ENCODE data around the gene LIX1.

Gene LIX1

GRCh38 chr5:97096846-97097245, 45.6 kb downstream of the LIX1 start:
- POLR2A ChIA-PET (ENCODE audit: low non-redundant PET), result no interaction called here
- CTCF ChIA-PET, result interaction anchor here (0.6 kb wide), 1 partner anchor 323 kb away, joined by 3 read pairs; no protein-coding TSS in a partner anchor
- no peak for DNase-seq (ENCODE audit: low spot score)
- no peak overlapping the region for H3K27ac ChIP-seq
- TF ChIP-seq CTCF (conservative IDR thresholded peaks at IDR 0.05; ENCODE audit: low read depth), result no peak

DNA sequence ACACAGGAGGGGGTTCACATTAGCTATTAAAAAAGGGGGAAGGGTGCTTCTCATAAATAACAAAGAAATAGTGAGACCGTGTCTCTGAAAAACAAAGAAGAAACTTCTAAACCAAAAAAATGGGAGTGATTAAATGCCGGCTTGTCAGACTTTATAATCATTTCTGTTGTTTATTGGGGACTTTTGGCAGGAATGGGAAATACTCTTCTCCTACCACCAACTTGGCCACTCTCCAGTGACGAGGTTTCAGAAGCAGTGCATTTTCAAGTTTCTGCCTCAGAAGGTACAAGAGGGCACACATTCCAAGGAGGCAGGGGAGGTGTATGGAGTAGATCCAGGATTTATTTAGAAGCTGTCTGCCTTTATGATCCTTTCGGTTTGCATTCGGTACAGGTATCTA, 46.2 kb downstream of the LIX1 start:
- DNase-seq (ENCODE audit: low spot score), result no peak
- no peak overlapping the region for H3K27ac ChIP-seq
- no peak for TF ChIP-seq CTCF (conservative IDR thresholded peaks at IDR 0.05; ENCODE audit: low read depth)
- ChIA-PET POLR2A (ENCODE audit: low non-redundant PET) (interaction anchor here (0.6 kb wide), 1 partner anchor 15 kb away, joined by 3 read pairs; no protein-coding TSS in a partner anchor), CTCF (interaction anchor here (0.6 kb wide), 1 partner anchor 324 kb away, joined by 3 read pairs; no protein-coding TSS in a partner anchor)

DNA sequence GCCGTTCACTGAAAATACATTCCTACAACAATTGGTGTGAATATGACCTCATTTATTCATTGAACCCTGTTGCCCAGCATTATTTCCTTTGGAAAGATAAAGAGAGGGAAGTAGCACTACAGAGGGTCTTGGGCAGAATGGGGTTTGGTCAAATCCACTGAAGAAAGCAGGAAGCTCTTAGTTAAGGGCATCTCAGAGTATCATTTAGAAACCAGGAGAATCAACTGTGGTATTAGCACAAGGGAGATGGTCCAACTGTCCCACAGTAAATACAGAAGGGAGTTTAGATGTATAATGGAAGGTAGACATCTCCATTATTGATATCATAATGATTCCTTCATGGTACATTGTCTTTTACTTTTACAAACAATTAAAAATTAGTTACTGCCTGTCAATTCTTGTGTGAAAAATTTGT, 47.1 kb downstream of the LIX1 start:
- ChIA-PET POLR2A (ENCODE audit: low non-redundant PET) (interaction anchor here (0.6 kb wide), 1 partner anchor 16 kb away, joined by 3 read pairs; no protein-coding TSS in a partner anchor), CTCF (no interaction called here)
- DNase-seq (ENCODE audit: low spot score), result no peak
- no peak overlapping the region for H3K27ac ChIP-seq
- TF ChIP-seq CTCF (conservative IDR thresholded peaks at IDR 0.05; ENCODE audit: low read depth), result no peak

DNA sequence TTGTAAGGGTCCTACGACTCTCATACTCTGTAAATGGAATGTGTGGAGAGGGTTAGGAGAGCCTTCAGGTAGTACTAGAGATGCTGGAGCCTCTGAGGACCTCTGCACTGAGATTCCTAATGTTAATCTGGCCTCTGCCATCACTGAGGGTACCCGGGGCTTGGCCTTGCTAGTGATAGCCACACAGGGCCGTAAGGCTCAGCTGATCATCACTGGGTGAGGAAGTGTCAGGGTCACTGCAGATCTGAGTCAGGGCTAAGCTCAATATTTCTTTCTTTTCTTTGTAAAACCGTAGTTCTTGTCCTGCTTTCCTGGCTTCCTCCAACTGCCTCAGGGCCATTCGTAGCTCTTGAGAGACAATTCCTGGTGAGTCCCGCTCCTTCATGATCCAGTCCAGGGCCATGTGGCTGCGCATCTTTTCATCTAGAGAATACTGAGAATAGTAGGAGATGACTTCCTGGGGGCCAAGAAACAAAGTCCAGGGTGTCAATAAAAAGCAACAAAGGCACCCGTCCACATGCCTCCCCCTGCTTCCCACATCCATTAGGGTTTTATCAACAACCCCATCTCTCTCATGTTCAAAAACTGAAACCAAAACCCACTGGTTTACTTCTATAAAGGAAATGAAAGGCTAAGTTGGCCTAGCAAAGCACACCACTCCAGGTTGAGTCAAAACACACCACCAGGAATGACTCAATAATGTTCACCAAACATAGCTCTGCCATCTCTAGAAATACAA, 47.7 kb downstream of the LIX1 start:
- TF ChIP-seq CTCF (conservative IDR thresholded peaks at IDR 0.05; ENCODE audit: low read depth), result no peak
- H3K27ac ChIP-seq, result no peak overlapping the region
- POLR2A ChIA-PET (ENCODE audit: low non-redundant PET), result no interaction called here
- CTCF ChIA-PET, result interaction anchor here (1.2 kb wide), 1 partner anchor 13 kb away, joined by 3 read pairs; no protein-coding TSS in a partner anchor
- no peak for DNase-seq (ENCODE audit: low spot score)

DNA sequence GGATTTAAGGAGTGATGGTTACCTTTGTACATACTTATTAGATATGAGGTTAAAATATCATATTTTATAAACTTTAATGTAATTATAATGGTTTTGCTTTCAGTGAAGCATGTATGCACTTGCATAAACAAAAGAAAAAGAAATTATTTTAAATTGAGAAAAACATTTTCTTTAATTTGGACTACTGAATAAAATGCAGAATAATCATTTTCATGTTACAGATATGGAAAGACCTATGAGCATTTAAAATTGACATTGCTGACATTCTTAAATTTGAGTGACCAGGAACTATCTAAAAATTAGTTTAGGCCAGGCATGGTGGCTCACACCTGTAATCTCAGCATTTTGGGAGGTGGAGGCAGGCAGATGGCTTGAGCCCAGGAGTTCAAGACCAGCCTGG, 49.2 kb downstream of the LIX1 start:
- POLR2A ChIA-PET (ENCODE audit: low non-redundant PET), result no interaction called here
- no peak for TF ChIP-seq CTCF (conservative IDR thresholded peaks at IDR 0.05; ENCODE audit: low read depth)
- CTCF ChIA-PET, result interaction anchor here (1.2 kb wide), 1 partner anchor 12 kb away, joined by 3 read pairs; no protein-coding TSS in a partner anchor
- DNase-seq (ENCODE audit: low spot score), result no peak
- H3K27ac ChIP-seq, result no peak overlapping the region

GRCh38 chr5:97090944-97091343, 51.5 kb downstream of the LIX1 start:
- ChIA-PET POLR2A (ENCODE audit: low non-redundant PET) (no interaction called here), CTCF (no interaction called here)
- no peak overlapping the region for H3K27ac ChIP-seq
- DNase-seq (ENCODE audit: low spot score), result no peak
- TF ChIP-seq CTCF (conservative IDR thresholded peaks at IDR 0.05; ENCODE audit: low read depth), result no peak
